ENCODE data around the gene RNASEH2C.

Gene RNASEH2C

DNA sequence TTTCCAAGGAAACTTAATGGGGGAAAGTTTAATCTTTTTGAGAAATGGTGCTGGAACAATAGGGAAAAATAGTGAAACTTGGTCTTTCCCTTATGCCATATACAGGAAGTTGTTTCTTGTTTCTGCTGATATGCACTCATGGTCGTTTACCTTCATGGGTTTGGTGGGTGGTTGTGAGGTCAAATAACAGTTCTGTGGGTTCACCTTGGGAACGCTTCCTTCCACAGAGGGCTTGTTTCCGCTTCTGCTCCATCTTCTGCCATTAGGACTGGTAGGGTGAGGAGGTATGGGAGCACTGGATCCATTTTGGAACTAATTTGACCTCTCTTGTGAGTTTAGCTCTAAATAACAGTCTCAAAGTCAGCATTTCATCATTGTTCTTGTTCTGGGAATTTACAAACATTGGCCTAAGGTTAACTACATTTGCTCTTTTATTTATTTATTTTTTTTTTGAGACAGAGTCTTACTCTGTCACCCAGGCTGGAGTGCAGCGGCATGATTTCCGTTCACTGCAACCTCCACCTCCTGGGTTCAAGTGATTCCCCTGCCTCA lies 40.3 kb downstream of the RNASEH2C start:
- no peak for DNase-seq

DNA sequence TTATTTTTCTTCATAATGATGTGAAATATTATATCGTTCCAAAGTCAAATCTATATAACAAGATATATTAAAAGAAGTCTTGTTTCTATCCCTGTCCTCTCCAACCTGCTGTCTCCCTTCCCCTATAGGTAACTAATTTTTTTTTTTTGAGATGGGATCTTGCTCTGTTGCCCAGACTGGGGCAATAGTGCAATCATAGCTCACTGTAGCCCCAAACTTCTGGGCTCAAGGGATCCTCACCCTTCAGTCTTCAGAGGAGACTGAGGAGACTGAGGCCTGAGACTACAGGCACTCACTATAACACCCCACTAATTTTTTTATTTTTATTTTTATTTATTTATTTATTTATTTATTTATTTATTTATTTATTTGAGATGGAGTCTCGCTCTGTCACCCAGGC lies 47.6 kb downstream of the RNASEH2C start:
- no peak for DNase-seq

DNA sequence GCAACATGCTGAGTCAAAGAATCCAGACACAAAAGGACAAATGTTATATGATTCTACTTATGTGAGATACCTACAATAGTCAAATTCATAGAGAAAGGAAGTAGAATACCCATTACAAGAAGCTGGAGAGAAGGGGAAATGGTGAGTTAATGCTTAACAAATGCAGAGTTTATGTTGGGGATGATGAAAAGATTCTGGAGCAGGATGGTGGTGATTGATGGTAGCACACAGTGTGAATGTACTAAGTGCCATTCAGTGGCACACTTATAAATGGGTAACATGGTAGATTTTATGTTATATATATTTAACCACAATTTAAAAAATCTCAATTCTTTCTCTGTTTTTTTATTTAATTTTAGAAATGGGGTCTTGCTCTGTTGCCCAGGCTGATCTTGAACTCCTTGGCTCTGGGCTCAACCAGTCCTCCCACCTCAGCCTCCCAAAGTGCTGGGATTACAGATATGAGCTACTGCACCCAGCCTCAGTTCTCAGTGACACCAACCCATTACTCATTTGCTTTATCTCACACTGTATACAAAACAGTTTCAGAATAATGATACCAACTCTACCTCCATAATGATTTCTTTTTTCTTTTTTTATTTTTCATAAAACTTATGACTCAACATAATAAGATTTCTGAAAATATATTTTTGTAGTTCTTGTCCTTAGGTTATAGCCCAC lies 48.3 kb downstream of the RNASEH2C start:
- no peak for DNase-seq
